PC-3 (cell line): ENCODE measurements around the gene HHIPL1.

ENCODE experiments used
- CTCF ChIP-seq: fragments of 300-600 bp; sonication (generic); conservative IDR thresholded peaks from 2 replicates; pipeline ENCODE4 v1.5.1; 2017; ENCODE audit warnings: antibody characterized with exemption, low read depth, mild to moderate bottlenecking, low read length
- EZH2 ChIP-seq: fragments of 300-600 bp; sonication (generic); IDR thresholded peaks from one replicate; pipeline ENCODE4 v1.6.1; 2017; ENCODE audit warnings: antibody characterized with exemption, mild to moderate bottlenecking, low read length; ENCODE audit not compliant: unreplicated experiment
- EZH2phosphoT487 ChIP-seq: fragments of 300-600 bp; sonication (generic); IDR thresholded peaks from 2 replicates; pipeline ENCODE4 v1.6.1; 2018; ENCODE audit warnings: mild to moderate bottlenecking, antibody characterized with exemption, low read length, borderline replicate concordance

- TF ChIP-seq EZH2: no peak
- no peak for TF ChIP-seq CTCF
- TF ChIP-seq EZH2phosphoT487: no peak
These were observed 26.6 kb downstream of the HHIPL1 start for GRCh38 chr14:99671235-99672224.
